Left ventricle myocardium inferior (tissue), 1 donor: ENCODE measurements around the gene TJP3. TPM values are rescaled to one million over a fixed set of nuclear protein-coding genes. Genes with fewer than 3 reads are reported as not detected.
A peak's percentile ranks its signal among the peaks of the same experiment; 100 is the strongest.

Experiments used
- DNase-seq: peaks from one replicate; pipeline ENCODE4 v3.0.0-alpha.2; 2020
- H3K27ac ChIP-seq: fragments of 200-600 bp; replicated peaks from 2 replicates; pipeline ENCODE4 v1.8.0; 2021
- H3K27me3 ChIP-seq: fragments of 200-600 bp; 2 replicates; pipeline ENCODE4 v1.8.0; 2021; ENCODE audit warnings: low read depth
- H3K36me3 ChIP-seq: fragments of 200-600 bp; 2 replicates; pipeline ENCODE4 v1.8.0; 2021
- H3K4me1 ChIP-seq: fragments of 200-600 bp; 2 replicates; pipeline ENCODE4 v1.8.0; 2021
- H3K4me3 ChIP-seq: fragments of 200-600 bp; 2 replicates; pipeline ENCODE4 v1.8.0; 2021; ENCODE audit warnings: mild to moderate bottlenecking, moderate library complexity
- H3K9me3 ChIP-seq: fragments of 200-600 bp; replicated peaks from 2 replicates; pipeline ENCODE4 v1.8.0; 2021
- CTCF ChIP-seq: fragments of 200-600 bp; IDR thresholded peaks from 2 replicates; pipeline ENCODE4 v1.8.0; 2021; ENCODE audit warnings: antibody characterized with exemption, mild to moderate bottlenecking, borderline replicate concordance
- intact Hi-C: fragments of 100-400 bp; cut with micrococcal nuclease; formaldehyde crosslinking; loops from one replicate; pipeline ENCODE4 v1.11.0; 2022
- total RNA-seq: library from RNA; stranded (reverse); fragmentation: NEBNext Ultra II Directional; extraction: Animal tissue kit (Norgen Biotek cat#: 25700); gene quantifications from one replicate; pipeline ENCODE4 v1.2.1, GENCODE V29; 2021
- donor health status: DM: no; HTN: yes; CAD: no; lungs with severe emphysema.

Gene TJP3
- total RNA-seq, 1 donor from 2014 or later, result not detected

- no peak for DNase-seq
- intact Hi-C loops, result no loop called here
- TF ChIP-seq CTCF, result no peak
- Histone ChIP-seq H3K4me1 (peaks cover 51% of the 10 kb centered on the region), H3K36me3 (peaks cover 34% of the 10 kb centered on the region), H3K27me3 (no peaks in the 10 kb centered on the region), H3K27ac (no peak overlapping the region), H3K4me3 (peak overlapping the region; percentile 99), H3K9me3 (no peaks in the 10 kb centered on the region)
Measured at GRCh38 chr19:3759482-3760254, 51.5 kb downstream of the TJP3 start.

- no peak for TF ChIP-seq CTCF
- peak overlapping the region; percentile 99 for H3K4me3 ChIP-seq
- H3K36me3 ChIP-seq, result peaks cover 46% of the 10 kb centered on the region
- H3K27ac ChIP-seq, result peak overlapping the region; percentile 99
- no peaks in the 10 kb centered on the region for H3K9me3 ChIP-seq
- H3K27me3 ChIP-seq, result no peaks in the 10 kb centered on the region
- peaks cover 51% of the 10 kb centered on the region for H3K4me1 ChIP-seq
- DNase-seq, result no peak
- intact Hi-C loops, result no loop called here
Measured at GRCh38 chr19:3760871-3761361, 52.7 kb downstream of the TJP3 start.

GRCh38 chr19:3761382-3762129 is 53.4 kb downstream of the TJP3 start, which contains the start of gene APBA3:
Gene APBA3 (minus strand): TSS chr19:3761692. CDS start chr19:3760264, 1,428 bp downstream.
- Histone ChIP-seq H3K9me3 (no peaks in the 10 kb centered on the region), H3K27me3 (no peaks in the 10 kb centered on the region), H3K27ac (peak within 1 kb of the TSS; percentile 99), H3K4me1 (peaks cover 51% of the 10 kb centered on the region), H3K36me3 (peaks cover 51% of the 10 kb centered on the region), H3K4me3 (peak within 1 kb of the TSS; percentile 99)
- intact Hi-C loops, result no loop called here
- peak; percentile 78 for TF ChIP-seq CTCF
- DNase-seq, result peak; percentile 92

GRCh38 chr19:3762130-3762473 is 53.9 kb downstream of the TJP3 start:
- Histone ChIP-seq H3K9me3 (no peaks in the 10 kb centered on the region), H3K36me3 (peaks cover 51% of the 10 kb centered on the region), H3K4me3 (peak overlapping the region; percentile 99), H3K27ac (peak overlapping the region; percentile 99), H3K27me3 (no peaks in the 10 kb centered on the region), H3K4me1 (peaks cover 51% of the 10 kb centered on the region)
- intact Hi-C loops, result no loop called here
- no peak for TF ChIP-seq CTCF
- no peak for DNase-seq

- Histone ChIP-seq H3K4me1 (peaks cover 51% of the 10 kb centered on the region), H3K36me3 (peaks cover 51% of the 10 kb centered on the region), H3K9me3 (no peaks in the 10 kb centered on the region), H3K4me3 (peak within 1 kb of the TSS; percentile 99), H3K27me3 (no peaks in the 10 kb centered on the region), H3K27ac (peak within 1 kb of the TSS; percentile 99)
- DNase-seq, result peak; percentile 99
- TF ChIP-seq CTCF, result no peak
- intact Hi-C loops, result no loop called here
Measured at GRCh38 chr19:3762501-3763459, 54.6 kb downstream of the TJP3 start, which contains the start of gene MRPL54. Gene MRPL54 (plus strand): TSS chr19:3762682. CDS start chr19:3762701, 19 bp downstream.
